Neural cell (in vitro differentiated cells): ENCODE data around the gene SERTAD1. TPM values are rescaled to one million over a fixed set of nuclear protein-coding genes. Genes with fewer than 3 reads are reported as not detected.

ENCODE experiments used
- H2AFZ ChIP-seq: fragments of 200-600, 300-800 bp; sonication (generic), shearing (Covaris generic); 2 replicates; pipeline ENCODE4 v1.6.0; 2014; ENCODE audit warnings: low read depth, mild to moderate bottlenecking, antibody characterized with exemption, low read length, moderate library complexity
- H3F3A ChIP-seq: fragments of 200-600 bp; shearing (Covaris generic); 2 replicates; pipeline ENCODE4 v1.6.1; 2016; ENCODE audit warnings: mild to moderate bottlenecking, moderate library complexity, mixed read lengths, antibody characterized with exemption, low read length; ENCODE audit not compliant: insufficient read depth, poor library complexity, severe bottlenecking
- H3K27ac ChIP-seq: fragments of 200-600, 300-800 bp; sonication (generic), shearing (Covaris generic); 2 replicates; pipeline ENCODE4 v1.5.1; 2014; ENCODE audit warnings: mild to moderate bottlenecking, low read length, moderate library complexity
- H3K27me3 ChIP-seq: fragments of 300-800, 200-600 bp; sonication (generic), shearing (Covaris generic); 2 replicates; pipeline ENCODE4 v1.6.0; 2014; ENCODE audit warnings: mild to moderate bottlenecking, low read depth, low read length, moderate library complexity; ENCODE audit not compliant: insufficient read depth
- H3K36me3 ChIP-seq: fragments of 300-800, 200-600 bp; sonication (generic), shearing (Covaris generic); 2 replicates; pipeline ENCODE4 v1.5.1; 2014; ENCODE audit warnings: mild to moderate bottlenecking, antibody characterized with exemption, low read length, moderate library complexity; ENCODE audit not compliant: insufficient read depth
- H3K4me2 ChIP-seq: fragments of 300-800, 200-600 bp; sonication (generic), shearing (Covaris generic); 2 replicates; pipeline ENCODE4 v1.6.0; 2014; ENCODE audit warnings: mild to moderate bottlenecking, low read length
- H3K4me3 ChIP-seq: fragments of 300-800, 200-600 bp; sonication (generic), shearing (Covaris generic); 2 replicates; pipeline ENCODE4 v1.5.1; 2014; ENCODE audit warnings: mild to moderate bottlenecking, low read length, moderate library complexity
- H3K79me2 ChIP-seq: fragments of 200-600 bp; shearing (Covaris generic); replicated peaks from 2 replicates; pipeline ENCODE4 v1.6.0; 2014; ENCODE audit warnings: mild to moderate bottlenecking, low read length, moderate library complexity; ENCODE audit not compliant: insufficient read depth
- H3K9ac ChIP-seq: fragments of 300-800, 200-600 bp; sonication (generic), shearing (Covaris generic); 2 replicates; pipeline ENCODE4 v1.6.1; 2016; ENCODE audit warnings: mild to moderate bottlenecking, low read length, mixed read lengths
- H3K9me2 ChIP-seq: fragments of 200-600 bp; shearing (Covaris generic); 2 replicates; pipeline ENCODE4 v1.6.1; 2016; ENCODE audit warnings: mild to moderate bottlenecking, low read length, mixed read lengths; ENCODE audit not compliant: insufficient read depth
- H3K9me3 ChIP-seq: fragments of 200-600, 300-800 bp; sonication (generic), shearing (Covaris generic); 2 replicates; pipeline ENCODE4 v1.6.1; 2016; ENCODE audit warnings: mild to moderate bottlenecking, mixed run types, low read length, moderate library complexity, mixed read lengths
- H4K20me1 ChIP-seq: fragments of 200-600 bp; shearing (Covaris generic); 2 replicates; pipeline ENCODE4 v1.6.1; 2016; ENCODE audit warnings: mild to moderate bottlenecking, mixed run types; ENCODE audit not compliant: insufficient read depth
- EP300 ChIP-seq: fragments of 450-650 bp; conservative IDR thresholded peaks from 2 replicates; pipeline ENCODE4 v1.6.1; 2014; ENCODE audit warnings: antibody characterized with exemption, mild to moderate bottlenecking, moderate library complexity; ENCODE audit not compliant: poor library complexity, severe bottlenecking
- EZH2 ChIP-seq: fragments of 200-600, 300-800 bp; shearing (Covaris generic), sonication (generic); IDR thresholded peaks from 2 replicates; pipeline ENCODE4 v1.6.1; 2014; ENCODE audit warnings: antibody characterized with exemption, low read length, borderline replicate concordance, mild to moderate bottlenecking; ENCODE audit not compliant: insufficient read depth, poor library complexity, severe bottlenecking
- MXI1 ChIP-seq: fragments of 450-650 bp; conservative IDR thresholded peaks from 2 replicates; pipeline ENCODE4 v1.6.1; 2014; ENCODE audit warnings: antibody characterized with exemption, mild to moderate bottlenecking; ENCODE audit not compliant: poor library complexity, severe bottlenecking
- POLR2AphosphoS5 ChIP-seq: IDR thresholded peaks from 2 replicates; pipeline ENCODE4 v1.6.1; 2012
- RAD21 ChIP-seq: fragments of 450-650 bp; conservative IDR thresholded peaks from 2 replicates; pipeline ENCODE4 v1.6.1; 2014; ENCODE audit warnings: antibody characterized with exemption, mild to moderate bottlenecking, moderate library complexity
- REST ChIP-seq: IDR thresholded peaks from 2 replicates; pipeline ENCODE4 v1.6.1; 2012; ENCODE audit warnings: borderline replicate concordance
- SMC3 ChIP-seq: fragments of 450-650 bp; conservative IDR thresholded peaks from 2 replicates; pipeline ENCODE4 v1.6.1; 2014; ENCODE audit warnings: antibody characterized with exemption, mild to moderate bottlenecking, moderate library complexity; ENCODE audit not compliant: poor library complexity
- TAF1 ChIP-seq: IDR thresholded peaks from 2 replicates; pipeline ENCODE4 v1.6.1; 2012; ENCODE audit warnings: low read depth
- polyA plus RNA-seq: library from polyadenylated mRNA; depleted of rRNA; stranded (reverse); fragments of >200 nt; gene quantifications from 2 replicates; pipeline ENCODE4 v1.2.3, GENCODE V29; 2014
- TF ChIP-seq, protein P1 (sequence below): fragments of 450-650 bp; IDR thresholded peaks from 2 replicates; pipeline ENCODE4 v1.5.1; 2014; ENCODE audit warnings: antibody characterized with exemption, mild to moderate bottlenecking, moderate library complexity; ENCODE audit not compliant: poor library complexity, severe bottlenecking

SERTAD1 gene
- polyA plus RNA-seq, 1 donor from 2014 or later: 3.3 TPM

GRCh38 chr19:40381321-40381720, 44.5 kb downstream of the SERTAD1 start:
- no peaks in the 10 kb centered on the region for H3K9me3 ChIP-seq
- H4K20me1 ChIP-seq: no peaks in the 10 kb centered on the region
- H3K79me2 ChIP-seq: no peaks in the 10 kb centered on the region
- TF ChIP-seq EP300 (no peak), REST (no peak), RAD21 (no peak), EZH2 (no peak), SMC3 (no peak), MXI1 (no peak), TAF1 (no peak), POLR2AphosphoS5 (no peak)
- TF ChIP-seq, protein P1, sequence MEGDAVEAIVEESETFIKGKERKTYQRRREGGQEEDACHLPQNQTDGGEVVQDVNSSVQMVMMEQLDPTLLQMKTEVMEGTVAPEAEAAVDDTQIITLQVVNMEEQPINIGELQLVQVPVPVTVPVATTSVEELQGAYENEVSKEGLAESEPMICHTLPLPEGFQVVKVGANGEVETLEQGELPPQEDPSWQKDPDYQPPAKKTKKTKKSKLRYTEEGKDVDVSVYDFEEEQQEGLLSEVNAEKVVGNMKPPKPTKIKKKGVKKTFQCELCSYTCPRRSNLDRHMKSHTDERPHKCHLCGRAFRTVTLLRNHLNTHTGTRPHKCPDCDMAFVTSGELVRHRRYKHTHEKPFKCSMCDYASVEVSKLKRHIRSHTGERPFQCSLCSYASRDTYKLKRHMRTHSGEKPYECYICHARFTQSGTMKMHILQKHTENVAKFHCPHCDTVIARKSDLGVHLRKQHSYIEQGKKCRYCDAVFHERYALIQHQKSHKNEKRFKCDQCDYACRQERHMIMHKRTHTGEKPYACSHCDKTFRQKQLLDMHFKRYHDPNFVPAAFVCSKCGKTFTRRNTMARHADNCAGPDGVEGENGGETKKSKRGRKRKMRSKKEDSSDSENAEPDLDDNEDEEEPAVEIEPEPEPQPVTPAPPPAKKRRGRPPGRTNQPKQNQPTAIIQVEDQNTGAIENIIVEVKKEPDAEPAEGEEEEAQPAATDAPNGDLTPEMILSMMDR: no peak
- H3K4me2 ChIP-seq: no peak overlapping the region
- no peaks in the 10 kb centered on the region for H3F3A ChIP-seq
- no peak overlapping the region for H3K27ac ChIP-seq
- no peaks in the 10 kb centered on the region for H3K36me3 ChIP-seq
- H3K4me3 ChIP-seq: no peak overlapping the region
- no peaks in the 10 kb centered on the region for H3K9me2 ChIP-seq
- H3K27me3 ChIP-seq: no peaks in the 10 kb centered on the region
- no peak overlapping the region for H3K9ac ChIP-seq
- H2AFZ ChIP-seq: no peak overlapping the region

DNA sequence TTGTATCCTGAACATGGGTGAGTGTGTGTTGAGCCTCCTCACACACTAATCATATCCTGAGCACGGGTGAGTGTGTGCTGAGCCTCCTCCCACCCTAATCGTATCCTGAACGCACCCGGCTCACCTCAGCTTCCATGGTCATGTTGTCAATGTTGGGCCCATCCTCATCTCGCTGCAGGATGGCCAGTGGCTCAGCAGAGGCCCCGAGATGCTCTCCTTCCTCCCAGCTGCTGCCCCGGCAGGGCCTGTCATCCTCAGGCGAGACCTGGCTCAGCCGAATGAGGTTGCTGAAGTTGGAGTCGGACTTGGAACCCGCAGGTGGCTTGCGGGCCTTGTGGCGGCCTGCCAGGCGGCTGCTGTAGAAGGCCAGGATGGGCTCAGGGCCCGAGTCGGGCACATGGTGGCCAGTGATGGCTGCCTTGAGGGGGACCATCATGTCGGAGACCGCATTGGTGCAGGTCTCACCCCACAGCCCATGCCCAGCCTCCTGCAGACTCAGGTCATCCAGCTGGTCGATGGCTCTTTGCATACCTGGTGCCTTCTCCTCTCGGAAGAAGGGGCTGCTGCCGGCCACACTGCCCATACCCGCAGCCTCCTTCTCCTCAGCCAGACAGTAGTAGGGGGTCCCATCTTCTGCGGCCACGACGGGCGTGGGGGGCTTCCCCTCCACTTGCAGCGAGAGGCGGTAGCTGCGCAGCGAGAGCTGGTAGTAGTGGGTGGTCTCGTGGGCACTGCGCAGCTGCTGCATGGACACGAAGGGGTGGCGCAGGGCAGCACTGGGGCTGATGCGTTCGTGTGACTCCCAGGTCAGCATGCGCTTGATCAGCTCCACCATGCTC, 45.4 kb downstream of the SERTAD1 start:
- no peak overlapping the region for H3K4me2 ChIP-seq
- no peaks in the 10 kb centered on the region for H3K9me3 ChIP-seq
- H3K36me3 ChIP-seq: no peaks in the 10 kb centered on the region
- no peaks in the 10 kb centered on the region for H3K27me3 ChIP-seq
- no peak overlapping the region for H3K9ac ChIP-seq
- H3F3A ChIP-seq: no peaks in the 10 kb centered on the region
- H3K79me2 ChIP-seq: no peaks in the 10 kb centered on the region
- no peaks in the 10 kb centered on the region for H4K20me1 ChIP-seq
- H3K27ac ChIP-seq: no peak overlapping the region
- TF ChIP-seq REST (no peak), TAF1 (no peak), EZH2 (no peak), POLR2AphosphoS5 (no peak), SMC3 (no peak), MXI1 (no peak), RAD21 (no peak)
- TF ChIP-seq, protein P1: no peak
- no peak overlapping the region for H3K4me3 ChIP-seq
- no peak overlapping the region for H2AFZ ChIP-seq
- H3K9me2 ChIP-seq: no peaks in the 10 kb centered on the region
